GM19452 (cell line): ENCODE measurements around the gene MARF1.
"Not testable (repeated sequence)": the region's sequence is repeated elsewhere in the genome, so short reads cannot be mapped to it uniquely, and the experiment has no call there.

ENCODE experiments used
- ATAC-seq: cut with Tn5 transposase; IDR thresholded peaks from one replicate; pipeline ENCODE4 v1.9.1; 2021; ENCODE audit not compliant: unreplicated experiment

MARF1 gene

DNA sequence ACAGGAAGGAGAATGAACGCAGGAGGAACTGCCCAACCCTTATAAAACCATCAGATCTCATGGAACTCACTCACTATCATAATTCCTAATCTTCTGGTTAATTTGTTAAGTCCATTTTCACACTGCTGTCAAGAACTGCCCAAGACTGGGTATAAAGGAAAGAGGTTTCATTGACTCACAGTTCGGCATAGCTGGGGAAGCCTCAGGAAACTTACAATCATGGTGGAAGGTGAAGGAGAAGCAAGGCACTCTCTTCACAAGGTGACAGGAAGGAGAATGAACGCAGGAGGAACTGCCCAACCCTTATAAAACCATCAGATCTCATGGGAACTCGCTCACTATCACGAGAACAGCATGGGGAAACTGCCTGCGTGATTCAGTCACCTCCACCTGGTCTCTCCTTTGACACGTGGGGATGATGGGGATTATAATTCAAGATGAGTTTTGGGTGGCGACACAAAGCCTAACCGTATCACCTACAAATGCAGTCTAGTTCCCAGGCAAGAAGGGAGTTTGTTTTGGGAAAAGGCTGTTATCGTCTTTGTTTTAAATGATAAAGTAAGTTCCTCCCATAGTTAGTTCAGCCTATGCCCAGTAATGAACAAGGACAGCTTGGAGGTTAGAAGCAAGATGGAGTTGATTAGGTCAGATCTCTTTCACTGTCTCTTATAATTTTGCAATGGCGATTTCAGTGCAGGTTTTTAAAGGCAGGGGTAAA is 68.9 kb downstream of the MARF1 start:
- not testable (repeated sequence) for ATAC-seq

- ATAC-seq: no peak
These were observed 69.6 kb downstream of the MARF1 start for GRCh38 chr16:15573274-15573895.

GRCh38 chr16:15572329-15573001 is 70.5 kb downstream of the MARF1 start:
- no peak for ATAC-seq

DNA sequence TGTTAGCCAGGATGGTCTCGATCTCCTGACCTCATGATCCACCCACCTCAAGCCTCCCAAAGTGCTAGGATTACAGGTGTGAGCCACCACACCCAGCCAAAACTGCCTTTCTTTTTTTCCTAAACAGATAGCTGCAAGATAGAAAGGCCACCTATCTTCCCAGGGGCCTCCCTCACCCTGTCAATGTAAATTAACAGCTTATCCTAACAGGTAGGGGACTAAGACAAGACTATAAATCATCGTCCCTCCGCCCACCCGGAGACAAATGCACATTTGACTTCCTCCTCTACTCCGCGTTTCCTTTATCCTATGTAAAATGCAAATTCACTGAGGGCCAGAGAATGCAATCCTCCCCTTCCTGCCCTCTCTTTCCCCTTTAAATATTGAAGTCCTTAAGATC is 71.4 kb downstream of the MARF1 start:
- ATAC-seq: no peak

GRCh38 chr16:15570666-15571065 is 72.3 kb downstream of the MARF1 start:
- not testable (repeated sequence) for ATAC-seq

GRCh38 chr16:15567823-15568222 is 75.1 kb downstream of the MARF1 start:
- ATAC-seq: no peak

- ATAC-seq: no peak
These were observed 76.9 kb downstream of the MARF1 start for GRCh38 chr16:15566095-15566494.

DNA sequence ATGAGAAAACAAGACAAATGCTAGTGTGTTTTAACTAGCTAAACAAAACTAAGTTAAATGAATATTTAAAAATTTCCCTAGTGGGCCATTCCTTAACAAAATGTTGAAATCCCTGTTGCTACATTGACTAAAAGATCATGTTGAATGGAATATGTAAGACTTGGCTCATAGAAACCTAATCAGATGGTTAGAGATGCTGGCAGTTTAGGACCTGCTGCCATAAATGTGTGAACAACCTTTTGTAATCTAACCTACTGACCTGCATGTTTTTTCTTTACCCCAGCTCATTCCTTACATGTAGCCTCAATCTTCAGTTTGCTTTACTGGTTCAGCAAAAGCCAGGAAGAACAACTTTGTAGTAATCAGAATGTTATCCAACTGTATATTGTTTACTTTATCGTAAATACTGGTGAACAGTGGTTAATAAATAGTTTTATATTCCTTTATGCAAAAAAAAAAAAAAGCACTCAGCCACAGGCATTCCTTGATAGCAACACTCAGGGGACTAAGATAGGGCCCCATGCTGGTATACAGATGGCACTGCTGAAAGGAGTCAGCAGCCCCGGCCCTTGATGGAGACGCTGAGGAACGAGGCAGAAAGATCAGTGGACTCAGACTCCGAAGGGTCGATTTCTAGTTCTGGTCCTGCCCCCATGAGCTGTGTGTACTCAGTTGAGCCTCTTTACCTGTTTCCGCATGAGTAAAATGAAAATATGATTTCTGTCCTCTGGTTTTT is 78.2 kb downstream of the MARF1 start:
- no peak for ATAC-seq

GRCh38 chr16:15559176-15559575 is 83.8 kb downstream of the MARF1 start:
- ATAC-seq: no peak

GRCh38 chr16:15557258-15557657 is 85.7 kb downstream of the MARF1 start:
- ATAC-seq: no peak

DNA sequence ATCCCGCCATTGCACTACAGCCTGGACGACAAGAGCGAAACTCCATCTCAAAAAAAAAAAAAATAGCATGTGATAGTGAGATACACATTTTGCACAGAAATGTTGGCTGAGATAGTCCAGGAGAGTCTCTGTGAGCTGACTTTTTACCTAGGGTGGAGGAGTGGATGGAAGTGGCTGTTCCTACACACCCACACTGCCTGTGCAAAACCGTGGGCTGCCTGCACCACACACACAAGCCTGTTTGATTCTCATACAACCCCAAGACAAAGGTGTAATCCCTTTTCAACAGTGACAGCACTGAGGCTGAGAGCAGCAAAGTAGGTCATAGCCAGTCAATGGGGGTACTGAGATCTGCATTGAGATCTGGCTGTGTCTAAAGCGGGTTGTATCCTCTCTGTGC is 86.8 kb downstream of the MARF1 start:
- ATAC-seq: no peak

- ATAC-seq: no peak
These were observed 89.5 kb downstream of the MARF1 start for GRCh38 chr16:15553313-15554088.

GRCh38 chr16:15552507-15552906 is 90.4 kb downstream of the MARF1 start:
- ATAC-seq: no peak

DNA sequence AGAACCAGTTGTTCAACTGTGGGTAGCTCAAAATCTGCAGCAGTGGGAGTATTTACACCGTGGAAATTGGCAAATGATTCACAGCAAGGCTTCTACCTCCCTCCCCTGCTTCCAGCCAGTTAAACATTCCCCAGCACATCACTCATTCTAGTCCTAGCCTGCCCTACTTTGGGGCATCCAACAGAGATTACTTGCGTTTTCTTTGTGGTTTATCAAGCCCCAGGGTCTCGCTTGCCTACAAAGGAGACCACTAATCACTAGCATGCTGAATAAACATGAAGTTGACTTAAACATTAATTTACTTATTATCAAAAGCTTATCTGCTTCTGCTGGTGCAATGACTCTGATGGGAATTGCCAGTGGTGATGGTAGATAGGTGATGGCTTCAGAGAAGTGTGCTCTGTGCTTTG is 94.5 kb downstream of the MARF1 start:
- ATAC-seq: no peak

- no peak for ATAC-seq
These were observed 95.2 kb downstream of the MARF1 start for GRCh38 chr16:15547768-15548096.

GRCh38 chr16:15547072-15547767 is 95.7 kb downstream of the MARF1 start:
- ATAC-seq: not testable (repeated sequence)

- ATAC-seq: no peak
These were observed 97.4 kb downstream of the MARF1 start for GRCh38 chr16:15545544-15545943.

DNA sequence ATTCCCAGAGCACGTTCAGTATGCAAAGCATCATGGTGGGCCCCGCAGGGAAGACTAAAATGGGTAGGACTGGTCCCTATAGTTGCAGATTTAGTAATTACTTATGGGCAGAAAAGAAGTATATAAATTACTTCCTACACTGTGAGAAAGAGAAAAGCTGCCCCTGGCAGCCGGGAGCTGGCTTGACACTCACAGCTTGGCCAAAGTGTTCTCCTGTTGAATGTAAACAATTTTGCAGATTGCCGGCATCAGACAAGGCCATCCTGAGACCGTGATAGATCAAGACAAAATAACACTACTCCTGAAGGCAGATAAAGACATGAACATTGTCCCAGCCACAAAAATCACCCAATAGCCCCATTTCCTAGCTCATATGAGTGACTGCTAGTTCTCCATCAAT is 98.5 kb downstream of the MARF1 start:
- no peak for ATAC-seq
